ENCODE measurements around the gene GORASP2.

GORASP2 gene

DNA sequence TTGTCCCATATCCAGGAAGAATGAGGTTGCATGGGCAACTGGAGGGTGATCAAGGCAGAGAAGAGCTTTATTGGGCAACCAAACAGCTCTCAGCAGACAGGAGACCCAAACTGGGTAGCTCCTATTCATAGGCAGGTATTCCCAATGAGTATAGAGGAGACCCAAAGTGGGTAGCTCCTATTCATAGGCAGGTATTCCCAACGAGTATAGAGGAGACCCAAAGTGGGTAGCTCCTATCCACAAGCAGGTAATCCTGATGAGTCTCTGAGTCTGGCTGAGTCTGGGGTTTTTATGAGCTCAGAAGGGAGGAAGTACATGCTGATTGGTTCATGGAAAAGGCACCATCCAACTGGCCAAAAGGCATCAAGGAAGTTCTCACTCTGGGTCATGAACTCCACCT, 5.3 kb upstream of the GORASP2 start:
- DNase-seq (ENCODE audit: low spot score): no peak

GRCh38 chr2:170924969-170925368, 4.1 kb upstream of the GORASP2 start:
- no peak for DNase-seq (ENCODE audit: low spot score)

DNA sequence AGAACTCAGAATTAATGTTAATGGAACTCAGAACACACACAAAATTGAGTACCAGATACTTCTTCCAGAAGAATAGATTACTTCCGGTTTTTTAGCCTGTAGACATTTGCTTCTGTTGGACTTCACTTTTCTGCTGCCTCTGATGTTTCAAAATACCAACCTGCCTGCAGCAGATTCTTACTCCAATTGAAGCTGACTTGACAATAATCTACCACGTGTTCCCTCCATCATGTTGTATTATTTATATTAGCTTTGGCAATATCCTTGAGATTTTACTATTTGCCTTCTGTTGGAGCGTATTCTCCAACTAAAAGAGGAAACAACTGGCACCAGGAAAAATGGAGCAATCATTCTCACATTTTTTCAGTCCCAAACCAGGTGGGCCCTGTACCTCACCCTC, 3.1 kb upstream of the GORASP2 start:
- DNase-seq (ENCODE audit: low spot score): no peak

- no peak for DNase-seq (ENCODE audit: low spot score)
These were observed 2.2 kb upstream of the GORASP2 start for GRCh38 chr2:170926743-170927297.

DNA sequence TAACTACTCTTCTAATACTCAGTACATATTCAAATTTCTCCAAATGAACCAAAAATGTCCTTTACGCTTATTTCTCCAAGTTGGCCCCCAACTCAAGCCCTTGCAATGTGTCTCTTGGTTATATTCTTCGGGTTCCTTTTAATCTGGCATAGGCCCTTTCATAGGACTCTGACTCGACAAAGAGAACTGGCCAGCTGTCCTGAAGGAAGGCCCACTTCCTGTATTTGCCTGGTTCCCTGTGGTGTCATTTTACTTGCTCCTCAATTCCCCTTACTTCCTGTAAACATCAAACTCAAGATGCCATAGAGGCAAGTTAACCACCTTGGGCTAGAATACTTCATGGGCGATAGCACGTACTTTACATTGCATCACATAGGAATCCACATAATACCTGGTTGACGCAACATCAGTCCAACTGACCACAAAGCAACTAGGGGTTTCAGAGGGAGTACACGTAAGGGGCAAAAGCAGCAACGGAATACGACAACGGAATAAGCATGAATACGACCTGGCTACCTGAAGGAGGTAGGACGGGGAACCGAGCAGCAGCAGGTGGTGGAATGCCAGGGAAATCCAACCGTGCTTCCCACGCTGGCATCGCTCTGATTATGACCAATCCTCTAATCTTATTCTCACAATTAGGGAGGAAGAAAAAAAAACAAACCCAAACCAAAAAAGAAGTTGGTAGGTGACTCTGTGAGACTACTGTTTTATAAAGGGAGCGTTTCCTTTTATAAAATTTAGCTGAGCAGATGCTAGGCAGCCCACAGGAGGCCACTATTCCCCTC, 823 bp upstream of the GORASP2 start:
- peak; percentile 6 for DNase-seq (ENCODE audit: low spot score)

- DNase-seq (ENCODE audit: low spot score): peak; percentile 58
These were observed 615 bp downstream of the GORASP2 start for GRCh38 chr2:170929686-170930050.

DNA sequence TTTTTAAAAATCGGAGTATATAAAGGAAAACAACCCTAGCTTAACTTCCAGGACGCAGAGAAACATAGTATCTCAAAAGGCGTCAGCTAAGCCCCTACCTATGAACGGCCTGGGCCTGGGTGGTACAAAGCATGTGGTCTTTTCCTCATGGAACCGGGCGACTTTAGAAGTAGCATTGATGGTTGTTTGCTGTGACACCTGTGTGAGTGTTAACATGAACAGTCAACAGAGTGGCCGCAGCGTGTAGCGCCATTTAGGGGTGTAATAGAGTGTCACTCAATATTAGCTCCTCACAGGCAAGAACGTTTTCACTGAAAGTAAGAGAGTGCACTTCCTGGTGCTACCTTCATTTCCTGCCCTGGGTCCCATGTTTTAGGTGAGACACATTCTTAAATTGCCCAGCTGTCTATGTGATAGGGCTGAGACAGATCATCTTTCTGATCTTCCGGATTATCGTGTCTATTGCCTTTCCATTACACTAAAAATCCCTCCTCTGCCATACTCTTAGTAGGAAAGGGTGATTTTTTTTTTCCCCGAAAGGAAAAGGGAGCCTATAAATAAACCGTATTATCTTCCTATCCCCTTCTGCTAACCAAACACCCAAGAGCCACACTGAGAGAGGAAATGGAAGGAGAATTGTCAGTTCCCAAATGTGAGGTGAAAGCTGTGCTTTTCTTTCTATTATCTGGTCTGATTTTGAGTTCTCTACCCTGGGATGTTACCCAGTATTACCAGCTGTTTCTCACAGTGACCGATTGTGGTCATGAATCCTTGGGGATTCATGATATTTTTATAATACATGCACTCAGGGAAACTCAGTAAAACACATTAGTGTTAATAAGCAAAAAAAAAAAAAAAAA, 1.3 kb downstream of the GORASP2 start:
- DNase-seq (ENCODE audit: low spot score): peak; percentile 71

DNA sequence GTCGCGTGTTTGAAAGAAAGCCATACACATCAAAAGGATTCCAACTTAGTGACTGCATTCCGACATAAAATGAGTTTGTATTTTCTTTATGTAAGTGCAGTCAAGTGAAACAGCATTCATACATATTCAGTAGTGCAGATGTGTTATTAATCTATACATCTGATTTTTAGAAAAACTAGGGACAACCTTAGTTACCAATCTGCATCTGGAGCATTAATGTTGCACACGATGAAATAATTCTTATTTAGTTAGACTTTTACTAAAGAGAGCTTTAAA, 1.9 kb downstream of the GORASP2 start:
- no peak for DNase-seq (ENCODE audit: low spot score)

DNA sequence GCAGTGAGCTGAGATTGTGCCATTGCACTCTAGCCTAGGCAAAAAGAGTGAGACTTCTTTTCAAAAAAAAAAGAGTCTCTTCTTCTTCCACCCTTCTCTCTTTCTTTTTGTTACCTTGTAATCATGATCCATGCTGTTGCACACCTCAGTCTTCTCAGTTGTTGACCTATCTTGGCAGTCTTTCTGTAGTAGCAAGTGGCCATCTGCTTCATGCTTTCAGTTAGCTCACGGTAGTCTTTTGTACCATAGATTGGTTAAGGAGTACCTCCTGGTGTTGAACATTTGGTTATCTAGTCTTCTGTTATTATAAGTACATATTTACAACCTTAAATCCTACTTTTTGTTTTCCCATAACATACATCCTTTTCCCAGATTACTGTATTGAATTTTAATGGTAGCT, 3.1 kb downstream of the GORASP2 start:
- DNase-seq (ENCODE audit: low spot score): no peak

- no peak for DNase-seq (ENCODE audit: low spot score)
These were observed 3.9 kb downstream of the GORASP2 start for GRCh38 chr2:170932948-170933347.

- no peak for DNase-seq (ENCODE audit: low spot score)
These were observed 8.8 kb downstream of the GORASP2 start for GRCh38 chr2:170937709-170938379.

- DNase-seq (ENCODE audit: low spot score): no peak
These were observed 11.0 kb downstream of the GORASP2 start for GRCh38 chr2:170940066-170940465.

- DNase-seq (ENCODE audit: low spot score): no peak
These were observed 13.6 kb downstream of the GORASP2 start for GRCh38 chr2:170942615-170943014.

- no peak for DNase-seq (ENCODE audit: low spot score)
These were observed 14.0 kb downstream of the GORASP2 start for GRCh38 chr2:170943041-170943440.

- no peak for DNase-seq (ENCODE audit: low spot score)
These were observed 14.5 kb downstream of the GORASP2 start for GRCh38 chr2:170943596-170943995.

DNA sequence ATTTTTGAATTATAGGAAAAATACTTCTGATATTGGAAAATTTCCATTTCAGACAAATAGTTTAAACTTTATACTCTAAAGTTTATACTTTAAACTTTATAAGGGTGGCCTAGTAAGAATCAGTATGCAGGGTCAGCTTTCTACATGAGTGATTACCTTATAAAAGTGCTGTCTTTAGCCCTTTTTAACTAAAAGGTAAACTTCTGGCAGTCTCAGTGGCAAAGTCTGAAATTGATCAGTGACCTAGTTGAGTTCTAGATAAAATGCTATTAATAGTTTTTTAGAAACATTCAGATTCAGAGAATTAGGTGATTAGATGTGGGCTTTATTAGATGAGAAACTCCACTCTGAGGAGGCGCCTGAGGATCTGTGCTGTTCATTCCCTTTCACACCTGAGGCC, 15.5 kb downstream of the GORASP2 start:
- no peak for DNase-seq (ENCODE audit: low spot score)

GRCh38 chr2:170949415-170949814, 20.4 kb downstream of the GORASP2 start:
- no peak for DNase-seq (ENCODE audit: low spot score)

- peak; percentile 41 for DNase-seq (ENCODE audit: low spot score)
These were observed 21.2 kb downstream of the GORASP2 start for GRCh38 chr2:170950221-170950761.

GRCh38 chr2:170953941-170954340, 24.9 kb downstream of the GORASP2 start:
- no peak for DNase-seq (ENCODE audit: low spot score)

GRCh38 chr2:170963386-170963785, 34.3 kb downstream of the GORASP2 start:
- no peak for DNase-seq (ENCODE audit: low spot score)

DNA sequence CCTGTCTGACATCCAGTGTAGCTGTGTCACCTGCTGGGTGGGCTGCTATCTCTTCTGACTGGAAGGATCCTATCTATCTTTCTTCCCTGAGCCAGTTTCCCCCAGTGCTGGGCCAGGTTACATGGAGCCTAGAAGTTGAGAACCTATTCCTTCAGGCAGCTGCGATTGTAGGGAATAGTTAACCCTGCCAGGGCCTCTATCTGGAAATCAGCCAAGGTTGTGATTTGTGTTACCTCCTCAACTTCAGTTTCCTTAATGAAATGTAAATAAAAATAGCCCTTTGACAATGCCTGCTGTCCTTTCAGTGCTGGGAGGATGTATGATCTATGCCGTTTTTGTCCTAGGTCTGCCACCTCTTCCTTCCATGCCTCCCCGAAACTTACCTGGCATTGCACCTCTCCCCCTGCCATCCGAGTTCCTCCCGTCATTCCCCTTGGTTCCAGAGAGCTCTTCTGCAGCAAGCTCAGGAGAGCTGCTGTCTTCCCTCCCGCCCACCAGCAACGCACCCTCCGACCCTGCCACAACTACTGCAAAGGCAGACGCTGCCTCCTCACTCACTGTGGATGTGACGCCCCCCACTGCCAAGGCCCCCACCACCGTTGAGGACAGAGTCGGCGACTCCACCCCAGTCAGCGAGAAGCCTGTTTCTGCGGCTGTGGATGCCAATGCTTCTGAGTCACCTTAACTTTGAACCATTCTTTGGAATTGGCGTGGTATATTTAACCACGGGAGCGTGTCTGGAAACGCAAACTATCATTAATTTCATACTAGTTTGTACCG, 36.6 kb downstream of the GORASP2 start:
- DNase-seq (ENCODE audit: low spot score): no peak

All from germinal center (tissue), 1 donor.